SK-N-MC (cell line): ENCODE measurements around the gene KYNU.

Experiments
- EZH2 ChIP-seq: fragments of 200-600 bp; sonication (generic); IDR thresholded peaks from one replicate; pipeline ENCODE4 v1.6.1; 2017; ENCODE audit warnings: antibody characterized with exemption
- POLR2AphosphoS5 ChIP-seq: IDR thresholded peaks from 2 replicates; pipeline ENCODE4 v1.6.1; 2012; ENCODE audit warnings: mild to moderate bottlenecking, low read depth, low read length, borderline replicate concordance

GRCh38 chr2:142926445-142926844 is 49.0 kb downstream of the KYNU start:
- TF ChIP-seq EZH2, result no peak
- TF ChIP-seq POLR2AphosphoS5, result no peak
